Measurements from ENCODE around the gene ISY1. TPM values are rescaled to one million over a fixed set of nuclear protein-coding genes. Genes with fewer than 3 reads are reported as not detected.

Gene ISY1
- total and polyA plus RNA-seq, 2 of the 4 experiments (the other 2 are of a cell fraction), result 28.5 to 31.5 TPM

DNA sequence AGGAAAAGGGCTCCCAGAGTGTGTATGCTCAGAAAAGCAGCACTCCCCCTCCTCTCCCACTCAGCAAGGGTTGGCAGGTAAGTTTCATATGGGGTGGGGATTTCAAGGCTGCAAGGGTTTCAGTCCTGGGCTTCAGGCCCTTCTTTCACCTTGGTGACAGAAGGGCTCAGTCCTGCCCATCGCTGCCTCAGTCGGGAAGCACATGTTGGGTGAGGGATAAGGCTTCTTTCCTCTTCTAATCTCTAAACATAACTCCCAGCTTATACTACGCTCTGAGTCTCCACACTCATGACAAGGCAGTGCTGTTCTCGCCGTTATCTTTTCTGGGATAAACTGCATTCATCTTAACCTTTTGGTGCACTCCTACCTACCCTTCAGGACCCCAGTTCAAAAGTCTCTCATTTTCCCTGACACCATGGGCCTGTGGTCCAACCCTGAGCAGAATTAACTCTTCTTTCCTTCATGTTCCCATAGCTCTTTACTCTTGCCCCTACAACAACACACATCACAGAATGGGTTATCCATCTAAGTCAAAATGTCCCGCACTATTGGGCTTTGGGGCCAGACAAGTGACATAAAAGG, 56.3 kb downstream of the ISY1 start:
- intact Hi-C loops (cut with micrococcal nuclease), result no loop called here
- BruUV-seq (replicated peaks), result no TSS peak

More for the DNA sequence above, 56.3 kb downstream of the ISY1 start:
- CTCF ChIA-PET, result no interaction called here
- Histone ChIP-seq H3K27ac (ENCODE audit: insufficient read depth, low read length) (no peak overlapping the region), H3K4ac (ENCODE audit: low read depth, low read length) (no peak overlapping the region), H3K56ac (ENCODE audit: extremely low read depth, insufficient read depth, low read length) (no peak overlapping the region), H2AK5ac (ENCODE audit: low read depth, low read length) (no peak overlapping the region), H3K14ac (replicated peaks; ENCODE audit: low read depth, low read length) (no peak overlapping the region), H2BK5ac (ENCODE audit: low read depth, low read length, poor library complexity, severe bottlenecking) (no peak overlapping the region), H3K27me3 (ENCODE audit: control insufficient read depth, insufficient read depth, low read length) (no peaks in the 10 kb centered on the region), H4K20me1 (ENCODE audit: insufficient read depth, low read length) (peaks cover 83% of the 10 kb centered on the region), H4K8ac (ENCODE audit: low read depth in 2 of 2, low read length in 2 of 2) (no peak overlapping the region), H2BK120ac (ENCODE audit: low read depth, low read length) (no peak overlapping the region), H3K4me3 (ENCODE audit: insufficient read depth, low read depth, low read length) (no peak overlapping the region), H3K23ac (ENCODE audit: low read depth, low read length) (no peak overlapping the region), H3K79me1 (ENCODE audit: low read depth in 1 of 2, low read length in 2 of 2) (peaks cover 29 to 80% of the 10 kb centered on the region in 2 experiments), H2BK20ac (ENCODE audit: low read depth, low read length) (no peak overlapping the region), H3K9me1 (ENCODE audit: insufficient read depth, low read length) (peaks cover 8% of the 10 kb centered on the region), H3K9ac (ENCODE audit: low read depth, low read length) (no peak overlapping the region), H2AFZ (replicated peaks; ENCODE audit: low read length, poor library complexity) (no peak overlapping the region), H3K4me2 (ENCODE audit: low read depth, low read length) (no peak overlapping the region), H2BK15ac (ENCODE audit: low read depth, low read length) (no peak overlapping the region), H4K5ac (ENCODE audit: low read depth, low read length) (no peak overlapping the region), H3K36me3 (ENCODE audit: control insufficient read depth, insufficient read depth, low read length) (peaks cover 23% of the 10 kb centered on the region), H2AK9ac (replicated peaks; ENCODE audit: low read depth, low read length, poor library complexity) (no peak overlapping the region), H3K4me1 (ENCODE audit: control insufficient read depth, insufficient read depth, low read length) (no peaks in the 10 kb centered on the region), H4K91ac (ENCODE audit: insufficient read depth, low read depth, low read length) (no peak overlapping the region), H3K18ac (ENCODE audit: low read depth, low read length) (no peak overlapping the region), H3K9me3 (ENCODE audit: control insufficient read depth, insufficient read depth, low read length) (no peaks in the 10 kb centered on the region)
- DNase-seq (no peak), ATAC-seq (ENCODE audit: low read depth) (no peak)
- POLR2A ChIA-PET (ENCODE audit: unreplicated experiment), result no interaction called here
- no CpG with 5 or more reads among the region's 6 CpGs for WGBS, 2 experiments (ENCODE audit: extremely low coverage in 2 of 2, insufficient read length in 1 of 2)
- dilution Hi-C loops (cut with HindIII; ENCODE audit: low sequenced_read_pairs, unreplicated experiment) (no loop called here), in situ Hi-C loops (cut with MboI; ENCODE audit: low sequenced_read_pairs) (no loop called here)
- TF ChIP-seq MAFK (IDR thresholded peaks at IDR 0.05; ENCODE audit: low read depth, low read length) (no peak), RAD21 (IDR thresholded peaks at IDR 0.05; ENCODE audit: low read length) (no peak), USF2 (IDR thresholded peaks at IDR 0.05; ENCODE audit: low read depth, low read length) (no peak)
